PC-3 (cell line): Measurements from ENCODE around the gene PCDH15.

Source experiments
- CTCF ChIP-seq: fragments of 300-600 bp; sonication (generic); conservative IDR thresholded peaks from 2 replicates; pipeline ENCODE4 v1.5.1; 2017; ENCODE audit warnings: antibody characterized with exemption, low read depth, mild to moderate bottlenecking, low read length
- EZH2phosphoT487 ChIP-seq: fragments of 300-600 bp; sonication (generic); IDR thresholded peaks from 2 replicates; pipeline ENCODE4 v1.6.1; 2018; ENCODE audit warnings: mild to moderate bottlenecking, antibody characterized with exemption, low read length, borderline replicate concordance

- no peak for TF ChIP-seq CTCF
- TF ChIP-seq EZH2phosphoT487: no peak
These were observed 330.8 kb downstream of the PCDH15 start for GRCh38 chr10:54470324-54470631.
